ENCODE measurements around the gene DOCK4.

The DOCK4 gene

GRCh38 chr7:112097524-112097923, 108.7 kb downstream of the DOCK4 start:
- H3K4me3 ChIP-seq (replicated peaks; ENCODE audit: insufficient read depth, low read length) = no peak overlapping the region
- H3K27ac ChIP-seq (replicated peaks) = no peak overlapping the region
- TF ChIP-seq GABPA (IDR thresholded peaks at IDR 0.05; ENCODE audit: low read depth) = no peak
- no peak for TF ChIP-seq SPI1 (IDR thresholded peaks at IDR 0.05; ENCODE audit: borderline replicate concordance, low read depth)
- TF ChIP-seq REST (IDR thresholded peaks at IDR 0.05; ENCODE audit: insufficient replicate concordance, low read depth) = no peak
- TF ChIP-seq CTCF (IDR thresholded peaks at IDR 0.05; ENCODE audit: insufficient read depth, low read length) = no peak
- TF ChIP-seq POLR2AphosphoS5 (IDR thresholded peaks at IDR 0.05; ENCODE audit: low read depth) = no peak
- H3K27me3 ChIP-seq (ENCODE audit: insufficient read depth, poor library complexity, severe bottlenecking) = no peaks in the 10 kb centered on the region
- no peak for DNase-seq (ENCODE audit: low read depth in 1 of 2, low spot score in 1 of 2)

GRCh38 chr7:112093409-112093808, 112.8 kb downstream of the DOCK4 start:
- H3K27ac ChIP-seq (replicated peaks) = no peak overlapping the region
- TF ChIP-seq SPI1 (IDR thresholded peaks at IDR 0.05; ENCODE audit: borderline replicate concordance, low read depth) (no peak), POLR2AphosphoS5 (IDR thresholded peaks at IDR 0.05; ENCODE audit: low read depth) (no peak), REST (IDR thresholded peaks at IDR 0.05; ENCODE audit: insufficient replicate concordance, low read depth) (no peak), GABPA (IDR thresholded peaks at IDR 0.05; ENCODE audit: low read depth) (no peak), CTCF (IDR thresholded peaks at IDR 0.05; ENCODE audit: insufficient read depth, low read length) (no peak)
- H3K27me3 ChIP-seq (ENCODE audit: insufficient read depth, poor library complexity, severe bottlenecking) = no peaks in the 10 kb centered on the region

GRCh38 chr7:112092709-112093395, 113.3 kb downstream of the DOCK4 start:
- Histone ChIP-seq H3K27ac (replicated peaks) (no peak overlapping the region), H3K27me3 (ENCODE audit: insufficient read depth, poor library complexity, severe bottlenecking) (no peaks in the 10 kb centered on the region), H3K4me3 (replicated peaks; ENCODE audit: insufficient read depth, low read length) (no peak overlapping the region)
- no peak for DNase-seq (ENCODE audit: low read depth in 1 of 2, low spot score in 1 of 2)
- TF ChIP-seq CTCF (IDR thresholded peaks at IDR 0.05; ENCODE audit: insufficient read depth, low read length) (no peak), POLR2AphosphoS5 (IDR thresholded peaks at IDR 0.05; ENCODE audit: low read depth) (no peak), REST (IDR thresholded peaks at IDR 0.05; ENCODE audit: insufficient replicate concordance, low read depth) (no peak), SPI1 (IDR thresholded peaks at IDR 0.05; ENCODE audit: borderline replicate concordance, low read depth) (no peak), GABPA (IDR thresholded peaks at IDR 0.05; ENCODE audit: low read depth) (no peak)

More at GRCh38 chr7:112093409-112093808, 112.8 kb downstream of the DOCK4 start:
- H3K4me3 ChIP-seq (replicated peaks; ENCODE audit: insufficient read depth, low read length) = no peak overlapping the region
- no peak for DNase-seq (ENCODE audit: low read depth in 1 of 2, low spot score in 1 of 2)
